ENCODE results near the gene HSFX1. TPM values are rescaled to one million over a fixed set of nuclear protein-coding genes. Genes with fewer than 3 reads are reported as not detected.
"Not testable (repeated sequence)": the region's sequence is repeated elsewhere in the genome, so short reads cannot be mapped to it uniquely, and the experiment has no call there.

HSFX1 gene, protein sequence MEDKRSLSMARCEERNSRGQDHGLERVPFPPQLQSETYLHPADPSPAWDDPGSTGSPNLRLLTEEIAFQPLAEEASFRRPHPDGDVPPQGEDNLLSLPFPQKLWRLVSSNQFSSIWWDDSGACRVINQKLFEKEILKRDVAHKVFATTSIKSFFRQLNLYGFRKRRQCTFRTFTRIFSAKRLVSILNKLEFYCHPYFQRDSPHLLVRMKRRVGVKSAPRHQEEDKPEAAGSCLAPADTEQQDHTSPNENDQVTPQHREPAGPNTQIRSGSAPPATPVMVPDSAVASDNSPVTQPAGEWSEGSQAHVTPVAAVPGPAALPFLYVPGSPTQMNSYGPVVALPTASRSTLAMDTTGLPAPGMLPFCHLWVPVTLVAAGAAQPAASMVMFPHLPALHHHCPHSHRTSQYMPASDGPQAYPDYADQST
- total RNA-seq, result 1 to 10 TPM in 1 of 2 donors, under 1 TPM in 1; 0.97 to 1.6 TPM
- under 1 TPM; 0.26 to 0.51 TPM for polyA plus RNA-seq
- long read RNA-seq, donor 1, result 0 reads
- long read RNA-seq, donor 2, result 0 reads
- long read RNA-seq, donor 3, result 0 reads
- long read RNA-seq, donor 4, result 0 reads
- long read RNA-seq, donor 5, result 0 reads

GRCh38 chrX:149773768-149774167, at the start of gene HSFX1:
Gene HSFX1, plus strand, starts transcription at chrX:149774068. Its CDS starts 614 bp downstream, at chrX:149774682.
- WGBS, 2 donors, result no CpG with 5 or more reads among the region's 17 CpGs
- not testable (repeated sequence) for H3K27me3 ChIP-seq (ENCODE audit: control insufficient read depth in 3 of 3, insufficient read depth in 3 of 3, low read length in 2 of 3)

DNA sequence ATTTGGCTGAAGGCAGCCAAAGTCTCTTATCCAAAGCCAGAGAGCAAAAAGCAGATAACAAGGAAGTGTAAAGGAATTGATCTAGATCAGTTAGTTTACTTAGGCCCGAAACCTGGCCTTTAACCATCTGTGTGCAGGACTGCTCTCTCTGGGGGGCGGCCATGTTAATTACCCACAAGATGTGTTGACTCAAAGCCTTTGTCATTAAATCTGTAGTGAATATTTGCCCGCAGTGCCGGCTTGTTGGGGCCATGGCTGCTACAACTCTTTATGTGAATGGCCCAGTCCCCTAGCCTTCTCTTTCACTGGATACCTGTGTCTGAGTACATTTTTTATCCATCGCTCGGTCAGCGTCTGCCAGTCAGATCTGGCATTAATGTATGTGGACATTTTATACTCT, 46.6 kb upstream of the HSFX1 start:
- not testable (repeated sequence) for H3K9ac ChIP-seq (ENCODE audit: insufficient read depth in 1 of 2, low read length in 2 of 2); DNase-seq; H3K9me3 ChIP-seq (ENCODE audit: control insufficient read depth in 4 of 4, insufficient read depth in 3 of 4, low read length in 3 of 4); H3K4me3 ChIP-seq; ATAC-seq (ENCODE audit: insufficient read depth, low FRiP score); H3K4me1 ChIP-seq (ENCODE audit: control insufficient read depth in 5 of 5, insufficient read depth in 5 of 5, low read length in 5 of 5); H3K27ac ChIP-seq (ENCODE audit: low read depth in 1 of 2, low read length in 1 of 2); H3K36me3 ChIP-seq (ENCODE audit: control insufficient read depth in 4 of 4, insufficient read depth in 4 of 4, low read length in 4 of 4); H3K27me3 ChIP-seq (ENCODE audit: control insufficient read depth in 3 of 3, insufficient read depth in 3 of 3, low read length in 2 of 3)
- whole genome bisulfite sequencing, 2 donors, result 66 to 89% methylated on average over 3 of the region's 7 CpGs

More at GRCh38 chrX:149773768-149774167, at the start of gene HSFX1:
- not testable (repeated sequence) for H3K27ac ChIP-seq (ENCODE audit: low read depth in 1 of 2, low read length in 1 of 2); H3K9ac ChIP-seq (ENCODE audit: insufficient read depth in 1 of 2, low read length in 2 of 2); H3K4me1 ChIP-seq (ENCODE audit: control insufficient read depth in 5 of 5, insufficient read depth in 5 of 5, low read length in 5 of 5); H3K36me3 ChIP-seq (ENCODE audit: control insufficient read depth in 4 of 4, insufficient read depth in 4 of 4, low read length in 4 of 4); H3K9me3 ChIP-seq (ENCODE audit: control insufficient read depth in 4 of 4, insufficient read depth in 3 of 4, low read length in 3 of 4); DNase-seq; ATAC-seq (ENCODE audit: insufficient read depth, low FRiP score); H3K4me3 ChIP-seq

GRCh38 chrX:149742269-149742668, 31.6 kb upstream of the HSFX1 start:
- not testable (repeated sequence) for H3K9me3 ChIP-seq (ENCODE audit: control insufficient read depth in 4 of 4, insufficient read depth in 3 of 4, low read length in 3 of 4); H3K36me3 ChIP-seq (ENCODE audit: control insufficient read depth in 4 of 4, insufficient read depth in 4 of 4, low read length in 4 of 4); H3K9ac ChIP-seq (ENCODE audit: insufficient read depth in 1 of 2, low read length in 2 of 2); H3K4me1 ChIP-seq (ENCODE audit: control insufficient read depth in 5 of 5, insufficient read depth in 5 of 5, low read length in 5 of 5); H3K4me3 ChIP-seq; ATAC-seq (ENCODE audit: insufficient read depth, low FRiP score); H3K27me3 ChIP-seq (ENCODE audit: control insufficient read depth in 3 of 3, insufficient read depth in 3 of 3, low read length in 2 of 3); H3K27ac ChIP-seq (ENCODE audit: low read depth in 1 of 2, low read length in 1 of 2); DNase-seq
- 75% methylated on average over 1 of the region's 6 CpGs; no CpG with 5 or more reads in 1 of the 2 donors for WGBS, 2 donors

DNA sequence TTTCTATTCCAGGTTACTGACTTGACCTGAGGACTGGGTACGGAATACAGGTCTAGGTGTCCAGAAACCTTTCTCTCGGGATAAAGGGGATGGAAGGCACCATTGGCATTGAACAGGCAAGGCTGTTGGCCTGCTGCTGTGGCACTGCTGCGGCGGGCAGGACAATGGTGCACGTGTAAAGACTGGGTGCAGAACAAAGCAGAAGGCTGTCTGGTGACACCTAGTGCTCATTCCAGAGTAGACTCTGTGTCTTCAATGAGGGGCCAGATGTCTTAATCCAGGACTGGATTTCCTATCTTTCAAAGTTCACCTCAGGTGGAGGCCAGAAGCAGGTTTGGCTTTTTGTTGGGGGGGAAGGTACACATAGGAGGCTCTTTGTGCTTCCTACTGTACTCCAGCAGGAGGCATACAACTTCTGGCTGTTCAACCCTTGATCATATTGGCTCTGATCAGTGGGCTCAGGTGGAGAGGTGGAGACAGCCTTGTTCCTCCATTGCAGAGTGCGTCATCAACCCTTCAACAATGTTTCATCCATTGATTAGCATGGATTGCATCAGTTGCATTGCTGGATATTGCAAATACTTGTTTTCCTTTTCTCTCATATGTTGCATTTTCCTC, 27.4 kb upstream of the HSFX1 start:
- not testable (repeated sequence) for ATAC-seq (ENCODE audit: insufficient read depth, low FRiP score)
- WGBS, 2 donors, result 73 to 94% methylated on average over 2 of the region's 6 CpGs

DNA sequence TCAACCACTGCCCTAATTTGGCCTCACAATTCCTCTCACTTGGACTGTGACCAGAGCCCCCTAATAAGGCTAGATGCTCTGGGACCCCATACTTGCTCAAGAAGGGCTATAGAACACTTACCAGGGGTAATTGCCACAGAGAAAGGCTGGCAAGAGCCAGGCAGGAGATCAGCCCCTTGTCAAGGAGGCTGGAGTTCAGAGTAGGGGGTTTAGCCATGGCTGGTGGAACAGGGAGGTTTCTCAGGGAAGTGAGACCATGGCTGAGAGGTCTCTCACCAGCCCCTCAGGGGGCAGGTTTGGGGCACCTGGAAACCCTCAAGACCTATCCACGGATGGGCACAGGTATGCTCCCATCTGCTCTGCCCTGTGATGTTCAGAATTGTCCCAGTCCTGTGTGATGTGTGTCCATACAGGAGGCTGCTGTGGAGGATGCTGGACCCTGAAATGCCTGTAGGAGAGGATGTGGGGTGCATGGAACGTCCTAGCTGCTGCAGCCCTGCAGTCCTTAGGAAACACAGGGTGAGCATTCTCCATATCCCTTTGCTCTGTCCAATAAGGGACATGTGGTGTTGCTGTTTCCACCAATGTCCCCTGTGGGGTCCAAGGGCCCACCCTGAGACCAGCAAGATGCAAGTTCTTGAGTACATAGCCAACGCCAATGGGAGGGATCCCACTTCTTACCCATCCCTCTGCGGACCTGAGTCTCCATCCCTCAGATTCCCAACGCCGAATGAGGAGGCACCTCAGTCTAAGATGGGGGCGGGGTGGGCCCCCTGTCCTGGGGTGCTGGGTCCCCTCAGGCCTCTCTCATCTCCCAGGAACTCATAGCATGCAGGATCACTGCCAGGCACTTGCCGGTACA, 16.4 kb upstream of the HSFX1 start:
- H3K4me1 ChIP-seq (ENCODE audit: control insufficient read depth in 5 of 5, insufficient read depth in 5 of 5, low read length in 5 of 5), result peaks cover 0 to 1% (median 0%) of the 10 kb centered on the region in 5 donors
- ATAC-seq (ENCODE audit: insufficient read depth, low FRiP score) (no peak), DNase-seq (no peak)
- 77 to 92% methylated on average over 8 of the region's 8 CpGs for WGBS, 2 donors
- no peak overlapping the region for H3K4me3 ChIP-seq
- H3K36me3 ChIP-seq (ENCODE audit: control insufficient read depth in 4 of 4, insufficient read depth in 4 of 4, low read length in 4 of 4), result no peaks in the 10 kb centered on the region
- H3K27ac ChIP-seq (ENCODE audit: low read depth in 1 of 2, low read length in 1 of 2), result no peak overlapping the region
- H3K9me3 ChIP-seq (ENCODE audit: control insufficient read depth in 4 of 4, insufficient read depth in 3 of 4, low read length in 3 of 4), result peaks cover 0 to 3% (median 1%) of the 10 kb centered on the region in 4 donors
- TF ChIP-seq CTCF (IDR thresholded peaks at IDR 0.05; ENCODE audit: control extremely low read depth, extremely low read depth), result no peak
- no peaks in the 10 kb centered on the region for H3K27me3 ChIP-seq (ENCODE audit: control insufficient read depth in 3 of 3, insufficient read depth in 3 of 3, low read length in 2 of 3)
- no peak overlapping the region for H3K9ac ChIP-seq (ENCODE audit: insufficient read depth in 1 of 2, low read length in 2 of 2)

More for the DNA sequence above, 27.4 kb upstream of the HSFX1 start:
- H3K27ac ChIP-seq (ENCODE audit: low read depth in 1 of 2, low read length in 1 of 2); H3K36me3 ChIP-seq (ENCODE audit: control insufficient read depth in 4 of 4, insufficient read depth in 4 of 4, low read length in 4 of 4); H3K9me3 ChIP-seq (ENCODE audit: control insufficient read depth in 4 of 4, insufficient read depth in 3 of 4, low read length in 3 of 4); DNase-seq; H3K27me3 ChIP-seq (ENCODE audit: control insufficient read depth in 3 of 3, insufficient read depth in 3 of 3, low read length in 2 of 3); H3K4me3 ChIP-seq; H3K4me1 ChIP-seq (ENCODE audit: control insufficient read depth in 5 of 5, insufficient read depth in 5 of 5, low read length in 5 of 5); H3K9ac ChIP-seq (ENCODE audit: insufficient read depth in 1 of 2, low read length in 2 of 2): not testable (repeated sequence)

Data from lung (tissue), 16 donors.